HEK293 (cell line): Measurements from ENCODE around the gene SFXN3.

ENCODE experiments used
- ATF2 ChIP-seq: fragments of 450-650 bp; formaldehyde crosslinking; IDR thresholded peaks from 2 replicates; pipeline ENCODE4 v1.5.1; 2016; ENCODE audit warnings: missing biosample characterization, missing genetic modification characterization, low read depth
- PATZ1 ChIP-seq: fragments of 450-650 bp; formaldehyde crosslinking; IDR thresholded peaks from 2 replicates; pipeline ENCODE4 v1.5.1; 2016; ENCODE audit warnings: missing biosample characterization, missing genetic modification characterization
- REST ChIP-seq: fragments of 450-650 bp; formaldehyde crosslinking; IDR thresholded peaks from 2 replicates; pipeline ENCODE4 v1.5.1; 2016; ENCODE audit warnings: missing biosample characterization, missing genetic modification characterization
- ZNF391 ChIP-seq: fragments of 450-650 bp; formaldehyde crosslinking; IDR thresholded peaks from 2 replicates; pipeline ENCODE4 v1.5.1; 2016; ENCODE audit warnings: low read depth, missing biosample characterization, missing genetic modification characterization, borderline replicate concordance
- TF ChIP-seq, protein P1 (sequence below): fragments of 450-650 bp; formaldehyde crosslinking; IDR thresholded peaks from 2 replicates; pipeline ENCODE4 v1.5.1; 2016; ENCODE audit warnings: missing biosample characterization, missing genetic modification characterization

DNA sequence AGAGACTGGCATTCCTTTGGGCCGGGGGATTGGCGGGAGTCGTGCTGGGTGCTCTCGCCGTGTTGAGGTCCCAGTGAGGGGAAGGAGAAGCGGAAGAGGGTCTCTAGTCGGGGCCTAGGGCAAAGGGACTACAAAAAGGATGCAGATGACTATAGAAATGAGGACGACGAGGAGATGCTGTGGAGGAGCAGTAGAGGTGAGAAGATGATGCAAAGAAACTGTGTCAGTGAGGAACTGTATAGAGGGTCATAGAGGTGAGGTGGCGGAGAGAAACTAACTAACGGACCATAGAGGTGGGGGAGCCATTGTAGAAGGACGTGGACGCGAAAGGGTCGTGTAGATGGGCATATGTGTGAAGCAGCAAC is 43.4 kb upstream of the SFXN3 start:
- TF ChIP-seq PATZ1 (tag by site-specific recombination) (no peak), ATF2 (tag by site-specific recombination) (no peak), ZNF391 (tag by site-specific recombination) (0 out of 2 replicates have a peak, but pooled peaks have one; percentile 81), REST (tag by site-specific recombination) (peak; percentile 49)
- TF ChIP-seq, protein P1, sequence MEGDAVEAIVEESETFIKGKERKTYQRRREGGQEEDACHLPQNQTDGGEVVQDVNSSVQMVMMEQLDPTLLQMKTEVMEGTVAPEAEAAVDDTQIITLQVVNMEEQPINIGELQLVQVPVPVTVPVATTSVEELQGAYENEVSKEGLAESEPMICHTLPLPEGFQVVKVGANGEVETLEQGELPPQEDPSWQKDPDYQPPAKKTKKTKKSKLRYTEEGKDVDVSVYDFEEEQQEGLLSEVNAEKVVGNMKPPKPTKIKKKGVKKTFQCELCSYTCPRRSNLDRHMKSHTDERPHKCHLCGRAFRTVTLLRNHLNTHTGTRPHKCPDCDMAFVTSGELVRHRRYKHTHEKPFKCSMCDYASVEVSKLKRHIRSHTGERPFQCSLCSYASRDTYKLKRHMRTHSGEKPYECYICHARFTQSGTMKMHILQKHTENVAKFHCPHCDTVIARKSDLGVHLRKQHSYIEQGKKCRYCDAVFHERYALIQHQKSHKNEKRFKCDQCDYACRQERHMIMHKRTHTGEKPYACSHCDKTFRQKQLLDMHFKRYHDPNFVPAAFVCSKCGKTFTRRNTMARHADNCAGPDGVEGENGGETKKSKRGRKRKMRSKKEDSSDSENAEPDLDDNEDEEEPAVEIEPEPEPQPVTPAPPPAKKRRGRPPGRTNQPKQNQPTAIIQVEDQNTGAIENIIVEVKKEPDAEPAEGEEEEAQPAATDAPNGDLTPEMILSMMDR (tag by site-specific recombination) = no peak
